Muscle of leg (tissue), 16 donors: ENCODE data around the gene PELI3. TPM values are rescaled to one million over a fixed set of nuclear protein-coding genes. Genes with fewer than 3 reads are reported as not detected.

ENCODE experiments used
- DNase-seq: peaks from one replicate; pipeline ENCODE4 v3.0.0; 2013
- H3K27ac ChIP-seq: one replicate; pipeline ENCODE4 v1.5.1; 2013; ENCODE audit warnings: mild to moderate bottlenecking, low read length, control low read depth
- H3K27me3 ChIP-seq: one replicate; pipeline ENCODE4 v1.6.1; 2013; ENCODE audit warnings: low read length; ENCODE audit not compliant: control insufficient read depth, insufficient read depth
- H3K36me3 ChIP-seq: one replicate; pipeline ENCODE4 v1.6.1; 2013; ENCODE audit warnings: low read length; ENCODE audit not compliant: control insufficient read depth, insufficient read depth
- H3K4me1 ChIP-seq: one replicate; pipeline ENCODE4 v1.6.1; 2013; ENCODE audit warnings: low read length; ENCODE audit not compliant: control insufficient read depth, insufficient read depth
- H3K4me3 ChIP-seq: one replicate; pipeline ENCODE4 v1.5.1; 2013; ENCODE audit warnings: low read length, control low read depth
- H3K9me3 ChIP-seq: replicated peaks from 2 replicates; pipeline ENCODE4 v1.6.1; 2013; ENCODE audit warnings: low read depth, low read length; ENCODE audit not compliant: control insufficient read depth
- whole genome bisulfite sequencing: methylation state at CpG from one replicate; pipeline ENCODE4 v1.1.5; 2013; ENCODE audit warnings: missing lambda C conversion rate; ENCODE audit not compliant: insufficient coverage; 5-methylcytosine and 5-hydroxymethylcytosine counted together
- long read RNA-seq, 11 donors: transcript quantifications; one replicate each; lab custom pipeline, GENCODE V29; 2026
- polyA plus RNA-seq, 8 donors: library from polyadenylated mRNA; unstranded; fragments of 120-200 nt; gene quantifications; one replicate each; pipeline versions ENCODE4 v1.2.1 to v1.2.3, GENCODE V29; 2013; ENCODE audit warnings: inconsistent platforms in 1 of 8, low replicate concordance in 1 of 8; ENCODE audit not compliant: insufficient read length in 8 of 8, insufficient read depth in 1 of 8
- total RNA-seq: library from RNA; stranded (reverse); fragments of 120-200 nt; gene quantifications from one replicate; pipeline ENCODE4 v1.2.4, GENCODE V29; 2013

Gene PELI3, protein sequence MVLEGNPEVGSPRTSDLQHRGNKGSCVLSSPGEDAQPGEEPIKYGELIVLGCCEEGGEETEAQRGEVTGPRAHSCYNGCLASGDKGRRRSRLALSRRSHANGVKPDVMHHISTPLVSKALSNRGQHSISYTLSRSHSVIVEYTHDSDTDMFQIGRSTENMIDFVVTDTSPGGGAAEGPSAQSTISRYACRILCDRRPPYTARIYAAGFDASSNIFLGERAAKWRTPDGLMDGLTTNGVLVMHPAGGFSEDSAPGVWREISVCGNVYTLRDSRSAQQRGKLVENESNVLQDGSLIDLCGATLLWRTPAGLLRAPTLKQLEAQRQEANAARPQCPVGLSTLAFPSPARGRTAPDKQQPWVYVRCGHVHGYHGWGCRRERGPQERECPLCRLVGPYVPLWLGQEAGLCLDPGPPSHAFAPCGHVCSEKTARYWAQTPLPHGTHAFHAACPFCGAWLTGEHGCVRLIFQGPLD
- 8.2 TPM for total RNA-seq
- 1 to 10 TPM; 4.7 to 6.5 (median 5.7) TPM for polyA plus RNA-seq
- long read RNA-seq, donor 1, partial matches to known transcripts = 0 of 2 reads
- long read RNA-seq, donor 1, other reads (novel, unspliced or antisense) = 0 of 2 reads
- long read RNA-seq, donor 2 = 0 reads
- long read RNA-seq, donor 3, partial matches to known transcripts = 0 of 3 reads
- long read RNA-seq, donor 3, other reads (novel, unspliced or antisense) = 0 of 3 reads
- long read RNA-seq, donor 4, partial matches to known transcripts = 0 of 2 reads
- long read RNA-seq, donor 4, other reads (novel, unspliced or antisense) = 0 of 2 reads
- long read RNA-seq, donor 5 = 0 reads
- long read RNA-seq, donor 6, partial matches to known transcripts = 0 of 6 reads
- long read RNA-seq, donor 6, other reads (novel, unspliced or antisense) = 0 of 6 reads
- long read RNA-seq, donor 7, partial matches to known transcripts = 0 of 2 reads
- long read RNA-seq, donor 7, other reads (novel, unspliced or antisense) = 0 of 2 reads
- long read RNA-seq, donor 8 = 0 reads
- long read RNA-seq, donor 9 = 0 reads
- long read RNA-seq, donor 10, partial matches to known transcripts = 0 of 1 reads
- long read RNA-seq, donor 10, other reads (novel, unspliced or antisense) = 0 of 1 reads
- long read RNA-seq, donor 11, partial matches to known transcripts = 0 of 1 reads
- long read RNA-seq, donor 11, other reads (novel, unspliced or antisense) = 0 of 1 reads

DNA sequence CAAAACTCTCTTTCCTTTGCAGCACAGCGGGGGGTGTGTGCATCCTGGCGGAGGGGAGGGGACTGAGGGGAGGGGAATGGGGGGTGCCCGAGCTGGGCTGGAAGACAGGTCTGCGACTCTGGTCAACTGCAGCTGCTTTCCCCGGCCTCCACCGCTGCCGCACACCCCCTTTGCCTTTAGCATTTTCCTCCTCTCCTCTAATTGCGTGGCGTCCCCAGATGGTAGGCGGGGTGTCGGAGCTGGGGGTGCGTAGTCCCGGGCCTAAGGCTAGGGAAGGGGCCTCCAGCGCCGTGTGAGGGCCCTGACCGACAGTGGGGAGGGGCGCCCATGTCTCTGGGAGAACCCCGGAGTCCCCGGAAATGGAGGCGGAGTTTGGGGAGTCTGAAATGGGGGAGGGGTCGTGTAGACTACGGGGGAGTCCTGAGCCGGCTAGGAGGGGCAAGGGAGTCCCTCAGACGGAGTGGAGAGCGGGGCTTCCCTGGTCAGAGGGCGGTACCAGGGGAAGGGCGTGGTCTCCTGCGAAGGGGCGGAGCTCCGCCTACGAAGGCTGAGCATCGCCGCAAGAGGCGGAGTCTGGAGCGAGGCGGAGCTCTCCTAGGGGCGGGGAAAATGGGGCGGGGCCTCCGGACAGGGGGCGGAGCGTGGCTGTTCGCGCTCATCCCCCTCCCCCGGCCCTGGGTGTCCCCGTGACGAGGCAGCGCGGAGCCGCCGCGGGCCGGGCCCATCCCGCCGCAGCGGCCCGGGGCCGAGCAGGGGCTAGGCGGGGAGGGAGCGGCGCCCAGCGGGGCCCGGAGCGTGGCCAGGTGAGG, at the start of gene PELI3:
PELI3 (plus strand) TSS at position 681 of the 809 bp plus-strand sequence. CDS start 1,224 bp downstream, outside the sequence.
- Histone ChIP-seq H3K27ac (peak within 1 kb of the TSS; percentile 92), H3K9me3 (peaks cover under 1% of the 10 kb centered on the region), H3K4me3 (peak within 1 kb of the TSS; percentile 74), H3K27me3 (no peaks in the 10 kb centered on the region), H3K4me1 (peaks cover 26% of the 10 kb centered on the region), H3K36me3 (peaks cover 8% of the 10 kb centered on the region)
- WGBS = 0% methylated on average over 52 of the region's 63 CpGs
- peak; percentile 97 for DNase-seq

DNA sequence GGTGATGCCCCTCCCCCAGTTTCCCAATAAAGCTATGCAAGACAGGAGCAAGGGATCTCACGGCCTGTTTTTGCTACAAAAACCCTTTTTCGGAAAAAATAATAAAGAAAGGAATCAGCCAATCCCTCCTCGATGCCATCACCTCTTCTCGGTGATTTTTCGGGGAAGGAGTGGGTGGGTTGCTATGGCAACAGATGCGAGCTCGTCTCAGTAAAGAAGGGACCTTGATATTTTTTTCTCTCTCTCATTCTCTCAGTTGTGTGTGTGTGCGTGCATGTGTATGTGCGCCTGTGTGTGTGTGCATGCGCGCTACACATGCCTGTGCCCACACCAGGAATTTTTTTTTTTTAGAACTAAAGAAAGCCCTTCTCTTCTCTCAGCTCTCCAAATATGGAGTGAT, 49.7 kb upstream of the PELI3 start:
- H3K9me3 ChIP-seq = peaks cover 5% of the 10 kb centered on the region
- DNase-seq = no peak
- no CpG with 5 or more reads among the region's 11 CpGs for WGBS
- no peak overlapping the region for H3K4me3 ChIP-seq
- H3K36me3 ChIP-seq = no peaks in the 10 kb centered on the region
- H3K4me1 ChIP-seq = peaks cover 24% of the 10 kb centered on the region
- no peak overlapping the region for H3K27ac ChIP-seq
- H3K27me3 ChIP-seq = peaks cover 25% of the 10 kb centered on the region

DNA sequence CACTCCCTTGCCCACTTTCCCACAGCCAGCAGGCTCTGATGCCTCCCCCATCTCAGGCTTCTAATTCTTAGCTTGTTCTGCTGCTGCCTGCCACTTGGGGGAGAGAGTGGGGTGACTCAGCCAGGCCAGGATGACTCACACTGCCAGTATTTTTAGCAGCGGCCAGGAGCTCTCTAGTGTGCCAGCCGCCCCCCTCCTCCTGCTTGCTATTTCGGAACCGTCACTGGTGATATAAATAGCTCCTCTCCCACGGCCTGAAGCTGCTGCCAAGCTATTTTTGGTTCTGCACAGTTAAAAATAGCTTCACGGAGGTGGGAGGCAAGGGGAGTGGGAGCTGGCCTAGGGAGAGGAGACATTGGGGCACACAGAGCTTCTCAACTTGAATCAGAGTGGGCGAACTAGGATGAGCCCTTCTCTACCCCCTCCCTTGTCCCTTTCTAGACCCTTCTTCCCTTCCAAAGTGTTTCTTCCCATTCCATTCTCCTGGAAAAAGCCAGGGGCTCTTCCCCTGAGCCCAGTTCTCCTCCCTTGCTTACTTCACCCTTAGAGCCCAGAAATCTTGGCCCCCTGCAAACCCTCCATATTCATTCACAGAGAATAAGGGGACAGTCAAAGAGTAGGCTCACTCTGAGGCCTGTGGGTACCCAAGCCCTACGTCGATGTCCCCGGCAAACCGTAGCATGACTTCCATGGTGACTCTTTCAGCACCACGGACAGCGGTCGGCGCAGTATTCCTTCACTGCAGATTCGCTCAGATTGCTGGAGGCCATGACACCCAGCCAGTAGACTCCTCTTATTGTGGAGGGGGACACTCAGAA, 48.3 kb upstream of the PELI3 start:
- Histone ChIP-seq H3K9me3 (peaks cover 5% of the 10 kb centered on the region), H3K27ac (peak overlapping the region; percentile 6), H3K4me3 (no peak overlapping the region), H3K4me1 (peaks cover 24% of the 10 kb centered on the region), H3K27me3 (peaks cover 23% of the 10 kb centered on the region), H3K36me3 (no peaks in the 10 kb centered on the region)
- peak; percentile 79 for DNase-seq
- 0% methylated on average over 10 of the region's 16 CpGs for WGBS

DNA sequence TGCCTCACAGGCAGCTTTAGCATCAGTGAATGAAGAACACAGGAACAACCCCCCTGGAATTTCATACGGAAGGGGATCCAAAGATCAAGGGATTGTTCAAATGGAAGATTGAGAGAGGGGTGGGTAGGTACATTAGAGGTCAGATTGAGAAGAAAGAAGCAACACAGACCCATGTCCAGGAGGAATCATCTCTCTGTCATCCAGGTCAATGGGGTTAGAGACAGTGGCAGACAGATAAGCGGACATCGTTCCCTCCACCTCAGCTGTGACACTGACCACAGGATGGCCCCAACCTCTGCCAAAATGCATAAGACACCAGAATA, 47.8 kb upstream of the PELI3 start:
- Histone ChIP-seq H3K4me3 (no peak overlapping the region), H3K4me1 (peaks cover 24% of the 10 kb centered on the region), H3K27me3 (peaks cover 22% of the 10 kb centered on the region), H3K9me3 (peaks cover 5% of the 10 kb centered on the region), H3K36me3 (no peaks in the 10 kb centered on the region), H3K27ac (no peak overlapping the region)
- DNase-seq = no peak
- WGBS = 48% methylated on average over 2 of the region's 3 CpGs

DNA sequence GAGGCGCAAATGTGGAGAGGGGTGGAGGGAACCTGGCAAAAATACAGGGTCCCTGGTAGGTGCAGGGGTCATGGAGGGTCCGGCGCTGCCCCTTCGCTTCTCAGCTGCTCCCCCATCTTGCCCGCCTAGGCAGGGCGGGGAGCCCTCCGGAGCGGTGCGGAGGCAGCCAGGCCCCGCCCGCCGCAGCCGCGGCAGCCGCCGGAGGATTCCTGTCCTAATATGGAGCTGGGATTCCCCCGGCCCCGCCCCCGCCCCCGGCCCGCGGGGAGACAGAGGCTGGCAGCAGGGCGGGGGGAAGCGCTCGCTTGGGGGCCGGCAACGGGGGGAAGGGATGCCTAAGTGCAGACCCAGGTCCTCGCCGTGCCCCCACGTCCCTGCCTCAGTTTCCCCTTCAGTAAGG, 46.9 kb upstream of the PELI3 start:
- Histone ChIP-seq H3K36me3 (no peaks in the 10 kb centered on the region), H3K27ac (no peak overlapping the region), H3K4me3 (no peak overlapping the region), H3K4me1 (peaks cover 24% of the 10 kb centered on the region), H3K9me3 (peaks cover 5% of the 10 kb centered on the region), H3K27me3 (peaks cover 20% of the 10 kb centered on the region)
- 2% methylated on average over 12 of the region's 30 CpGs for WGBS
- no peak for DNase-seq

DNA sequence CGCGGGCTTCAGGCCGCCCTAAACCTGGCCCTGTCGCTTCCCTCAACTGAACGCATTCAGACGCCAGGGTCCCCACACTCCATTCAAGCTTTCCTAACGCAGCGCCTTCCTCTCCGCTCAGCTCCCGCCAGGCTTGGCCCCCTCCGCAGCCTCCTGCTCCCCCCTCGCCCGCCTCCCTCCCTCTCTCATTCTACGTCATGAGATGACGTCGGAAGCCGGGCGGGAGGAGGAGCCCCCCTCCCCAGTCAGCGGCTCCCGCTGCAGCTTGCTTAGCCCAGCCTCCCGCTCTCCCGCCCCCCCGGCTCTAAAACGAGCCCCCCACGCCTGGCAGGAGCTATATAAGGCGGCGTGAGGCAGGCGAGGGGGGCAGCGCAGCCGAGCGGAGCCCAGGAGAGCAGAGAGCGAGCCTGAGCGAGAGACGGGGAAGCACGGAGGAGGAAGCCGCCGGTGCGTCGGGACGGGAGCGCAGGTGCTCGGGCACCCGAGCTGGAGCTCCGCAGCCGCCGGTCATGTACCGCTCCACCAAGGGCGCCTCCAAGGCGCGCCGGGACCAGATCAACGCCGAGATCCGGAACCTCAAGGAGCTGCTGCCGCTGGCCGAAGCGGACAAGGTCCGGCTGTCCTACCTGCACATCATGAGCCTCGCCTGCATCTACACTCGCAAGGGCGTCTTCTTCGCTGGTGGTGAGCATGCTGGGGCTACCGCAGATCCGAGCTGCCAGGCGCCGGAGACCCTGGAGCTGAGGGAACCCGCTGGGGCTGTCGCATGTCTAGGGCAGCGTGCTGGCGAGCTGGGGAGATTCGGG, 45.8 kb upstream of the PELI3 start, which contains the start of gene NPAS4:
NPAS4 (plus strand) TSS at position 365 of the 806 bp plus-strand sequence; CDS start at position 510, 145 bp downstream.
- no peak for DNase-seq
- Histone ChIP-seq H3K36me3 (no peaks in the 10 kb centered on the region), H3K9me3 (peaks cover 5% of the 10 kb centered on the region), H3K4me3 (no peak within 1 kb of the TSS), H3K4me1 (peaks cover 24% of the 10 kb centered on the region), H3K27ac (peak within 1 kb of the TSS; percentile 20), H3K27me3 (peaks cover 20% of the 10 kb centered on the region)
- 3% methylated on average over 60 of the region's 71 CpGs for WGBS

DNA sequence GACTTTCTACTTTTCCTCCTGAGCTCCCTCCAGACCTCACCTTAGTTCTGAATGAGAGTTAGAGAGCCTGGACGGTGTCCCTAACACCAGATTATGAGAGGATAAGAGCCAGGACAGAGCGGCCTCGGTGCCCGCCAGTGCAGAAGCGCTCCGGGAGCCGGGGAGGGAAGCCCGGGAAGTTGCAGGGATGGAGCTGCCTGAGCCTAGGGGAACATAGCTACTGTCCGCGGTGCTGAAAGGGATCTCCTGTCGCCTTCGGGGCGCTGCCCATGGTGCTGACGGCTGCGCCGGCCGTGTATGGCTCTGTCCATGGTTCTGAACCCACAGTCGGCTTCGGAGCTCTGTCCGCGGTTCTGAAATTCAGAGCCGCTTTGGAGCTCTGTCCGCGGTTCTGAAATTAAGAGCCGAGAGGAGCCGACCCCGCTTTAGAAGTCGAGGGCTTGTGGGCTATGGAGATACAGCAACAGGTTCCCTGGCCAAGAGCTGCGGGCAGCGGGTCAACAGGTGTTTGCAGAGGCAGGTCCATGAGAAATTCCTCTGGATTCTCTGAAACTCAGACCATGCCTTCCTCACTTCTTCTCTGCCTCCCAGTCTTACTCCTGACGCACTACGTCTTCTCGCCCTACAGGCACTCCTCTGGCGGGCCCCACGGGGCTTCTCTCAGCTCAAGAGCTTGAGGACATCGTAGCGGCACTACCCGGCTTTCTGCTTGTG, 45.1 kb upstream of the PELI3 start:
- 7% methylated on average over 37 of the region's 38 CpGs for WGBS
- Histone ChIP-seq H3K4me3 (no peak overlapping the region), H3K27me3 (peaks cover 20% of the 10 kb centered on the region), H3K4me1 (peaks cover 24% of the 10 kb centered on the region), H3K27ac (peak overlapping the region; percentile 20), H3K9me3 (peaks cover 5% of the 10 kb centered on the region), H3K36me3 (no peaks in the 10 kb centered on the region)
- peak; percentile 93 for DNase-seq

DNA sequence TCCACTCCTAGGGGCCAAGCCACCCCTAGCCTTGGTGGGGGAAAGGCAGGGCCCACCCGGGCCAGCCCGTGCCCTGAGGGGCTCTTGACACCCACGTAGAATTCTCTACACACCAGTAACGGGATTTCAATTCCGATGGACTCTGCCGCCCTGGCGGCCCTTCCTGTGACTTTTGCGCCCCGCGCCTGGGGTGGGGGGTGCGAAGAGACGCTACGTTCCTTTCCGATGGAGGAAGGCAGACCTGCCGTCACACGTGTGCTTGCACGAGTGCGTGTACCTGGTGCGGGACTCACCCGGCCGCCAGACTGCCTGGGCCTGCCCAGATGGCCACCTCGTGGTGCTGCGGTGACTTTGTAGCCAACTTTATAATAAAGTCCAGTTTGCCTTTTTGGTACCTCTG, 40.4 kb upstream of the PELI3 start:
- H3K4me3 ChIP-seq = no peak overlapping the region
- DNase-seq = no peak
- no peaks in the 10 kb centered on the region for H3K27me3 ChIP-seq
- H3K36me3 ChIP-seq = no peaks in the 10 kb centered on the region
- peaks cover 1% of the 10 kb centered on the region for H3K4me1 ChIP-seq
- 39% methylated on average over 18 of the region's 23 CpGs for WGBS
- H3K9me3 ChIP-seq = peaks cover 5% of the 10 kb centered on the region
- H3K27ac ChIP-seq = no peak overlapping the region
